Activated CD8-positive, alpha-beta memory T cell treated with anti-CD3 and anti-CD28 coated beads, Interleukin-2, amount 50 U/mL, for 24 hours (primary cell): ENCODE measurements around the gene JAKMIP3.

ENCODE experiments used
- DNase-seq: peaks from one replicate; pipeline ENCODE4 v3.0.0-alpha.2; 2020; ENCODE audit errors: extremely low read depth

JAKMIP3 gene

GRCh38 chr10:132043861-132044695 lies 21.7 kb upstream of the JAKMIP3 start:
- DNase-seq, result no peak

GRCh38 chr10:132044803-132045202 lies 20.9 kb upstream of the JAKMIP3 start:
- no peak for DNase-seq

DNA sequence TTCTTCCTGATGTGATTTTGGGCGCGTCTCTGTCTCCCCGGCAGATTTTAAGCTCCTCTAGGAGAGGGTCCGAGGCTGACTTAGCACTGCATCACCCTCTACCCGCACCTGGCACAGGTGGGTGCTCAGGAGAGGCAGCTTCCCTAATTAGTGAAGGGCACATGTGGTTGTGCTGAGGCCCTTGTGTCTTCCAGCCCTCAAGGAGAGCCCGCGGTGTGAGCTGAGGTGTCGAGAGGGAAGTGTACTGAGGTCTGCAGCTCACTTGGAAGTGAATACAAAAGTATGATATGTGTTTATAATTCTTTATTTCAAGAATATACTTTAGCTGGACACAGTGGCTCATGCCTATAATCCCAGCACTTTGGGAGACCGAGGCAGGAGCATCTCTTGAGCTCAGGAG lies 20.4 kb upstream of the JAKMIP3 start:
- no peak for DNase-seq

DNA sequence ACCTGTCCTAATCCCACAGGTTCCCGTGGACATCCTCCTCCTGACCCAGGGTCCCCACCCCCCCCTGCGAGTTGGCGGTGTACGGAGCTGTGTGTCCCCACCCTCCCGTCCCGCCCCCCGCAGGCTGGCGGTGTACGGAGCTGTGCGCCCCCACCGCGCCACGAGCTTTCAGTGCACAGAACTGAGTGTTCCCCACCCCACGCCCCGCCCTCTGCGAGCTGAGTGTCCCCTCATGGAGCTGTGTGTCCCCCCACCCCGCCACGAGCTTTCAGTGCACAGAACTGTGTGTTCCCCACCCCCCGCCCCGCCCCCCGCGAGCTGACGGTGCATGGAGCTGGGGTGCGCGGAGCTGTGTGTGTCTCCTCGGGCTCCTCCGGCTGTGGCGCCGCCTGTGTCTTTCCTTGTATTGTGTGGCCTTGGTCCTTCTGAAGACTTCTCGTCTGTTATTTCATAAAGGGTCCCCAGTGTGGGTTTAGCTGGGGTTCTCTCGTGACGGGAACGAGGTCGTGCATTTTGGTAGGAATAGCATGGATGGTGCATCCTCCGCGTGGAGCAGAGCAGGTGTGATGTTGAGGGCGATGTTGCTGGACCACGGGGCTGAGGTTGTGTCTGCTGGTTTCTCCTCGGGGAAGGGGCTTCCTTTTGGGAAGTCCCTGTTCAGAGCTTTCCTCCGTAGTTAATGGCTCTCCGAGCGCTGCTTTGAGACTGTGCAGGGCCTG lies 18.0 kb upstream of the JAKMIP3 start:
- DNase-seq, result no peak

DNA sequence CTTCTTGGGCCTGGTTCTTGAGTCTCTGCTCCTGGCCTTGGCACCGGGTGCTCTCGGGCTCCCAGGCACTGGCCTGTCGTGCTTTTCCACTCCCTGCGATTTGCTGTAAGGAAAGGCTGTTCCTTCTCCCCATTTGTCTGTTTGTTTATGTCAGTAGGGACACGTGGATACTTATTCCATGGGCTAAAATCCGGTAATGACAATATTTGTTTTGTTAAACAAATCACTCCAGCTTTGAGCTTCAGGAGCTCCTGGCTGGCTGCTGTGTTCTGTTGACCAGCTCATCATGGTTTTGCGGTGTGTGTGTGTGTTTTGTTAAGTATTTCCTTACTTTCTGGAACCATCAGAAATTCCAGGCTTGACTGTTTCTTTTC lies 17.5 kb upstream of the JAKMIP3 start:
- DNase-seq, result no peak

GRCh38 chr10:132050191-132050590 lies 15.6 kb upstream of the JAKMIP3 start:
- no peak for DNase-seq

DNA sequence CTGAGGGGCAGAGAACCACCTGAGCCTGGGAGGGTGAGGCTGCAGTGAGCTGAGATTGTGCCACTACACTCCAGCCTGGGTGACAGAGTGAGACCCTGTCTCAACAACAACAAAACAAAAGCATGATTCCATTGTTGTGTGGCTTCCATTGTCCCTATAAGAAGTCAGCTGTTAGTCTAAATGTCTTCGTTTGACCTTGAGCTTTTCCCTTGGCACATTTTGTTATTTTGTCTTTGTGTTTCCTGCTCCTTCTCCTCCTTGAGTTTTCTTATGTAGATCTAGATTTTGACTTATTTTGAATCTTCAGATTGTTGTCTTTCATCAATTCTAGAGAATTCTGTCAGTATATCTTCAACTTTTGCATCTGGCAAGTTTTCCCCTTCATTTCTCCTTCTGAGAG lies 13.6 kb upstream of the JAKMIP3 start:
- DNase-seq, result no peak

DNA sequence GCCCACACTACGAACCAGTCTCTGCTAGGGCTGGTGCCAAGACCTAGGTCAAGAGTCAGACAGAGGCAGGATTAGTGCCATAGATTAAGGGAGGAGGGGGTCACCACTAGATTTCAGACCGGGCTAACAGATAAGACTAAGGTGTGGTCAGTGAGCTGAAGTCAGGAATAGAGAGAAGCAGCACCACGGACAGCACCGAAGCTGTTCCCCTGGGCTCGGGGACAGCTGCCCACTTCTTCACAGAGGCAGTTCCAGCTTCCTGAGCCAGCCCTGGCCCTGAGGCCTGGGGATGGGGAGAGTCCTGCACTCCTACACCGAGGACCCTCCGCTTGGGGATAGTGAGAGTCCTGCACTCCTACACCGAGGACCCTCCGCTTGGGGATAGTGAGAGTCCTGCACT lies 11.2 kb upstream of the JAKMIP3 start:
- DNase-seq, result no peak

DNA sequence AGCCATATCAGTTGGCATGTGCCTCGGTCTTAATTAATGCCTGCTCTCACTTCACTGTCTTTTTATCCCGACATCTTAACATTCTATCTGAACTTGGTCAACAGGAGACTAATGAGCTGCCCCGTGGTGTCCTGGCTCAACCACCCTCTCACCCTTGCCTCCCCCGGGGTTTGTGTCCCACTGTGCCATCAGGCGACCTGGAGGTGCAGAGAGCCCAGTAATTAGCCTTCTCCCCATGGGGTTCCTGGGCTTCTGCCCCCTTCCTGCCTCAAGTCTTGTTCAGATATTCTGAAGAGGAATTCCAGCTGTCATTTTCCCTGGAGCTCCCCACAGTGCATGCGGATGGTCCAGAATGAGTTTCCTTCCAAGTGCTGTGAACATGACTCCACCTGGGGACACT lies 10.1 kb upstream of the JAKMIP3 start:
- no peak for DNase-seq

DNA sequence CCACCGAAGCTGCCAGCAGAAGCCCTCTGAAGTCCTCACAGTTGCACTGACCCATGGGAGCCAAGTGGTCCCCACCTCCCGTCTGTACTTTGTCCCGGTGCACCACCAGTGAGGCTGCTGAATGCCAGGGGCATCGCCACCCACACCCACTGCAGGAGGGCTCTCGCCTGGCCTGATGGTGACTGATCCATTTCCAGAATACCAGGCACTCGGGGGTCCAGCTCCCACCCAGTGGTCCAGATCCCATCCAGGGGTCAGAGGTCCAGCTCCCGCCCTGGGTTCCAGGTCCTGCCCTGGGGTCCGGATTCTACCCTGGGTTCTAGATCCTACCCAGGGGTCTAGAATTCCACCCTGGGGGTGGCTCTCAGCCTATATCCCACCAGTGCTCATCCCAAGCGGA lies 9.1 kb upstream of the JAKMIP3 start:
- DNase-seq, result no peak

GRCh38 chr10:132057191-132057681 lies 8.5 kb upstream of the JAKMIP3 start:
- no peak for DNase-seq

- no peak for DNase-seq
Observed at GRCh38 chr10:132058111-132058745, 7.5 kb upstream of the JAKMIP3 start.

- DNase-seq, result no peak
Observed at GRCh38 chr10:132058793-132059759, 6.7 kb upstream of the JAKMIP3 start.

DNA sequence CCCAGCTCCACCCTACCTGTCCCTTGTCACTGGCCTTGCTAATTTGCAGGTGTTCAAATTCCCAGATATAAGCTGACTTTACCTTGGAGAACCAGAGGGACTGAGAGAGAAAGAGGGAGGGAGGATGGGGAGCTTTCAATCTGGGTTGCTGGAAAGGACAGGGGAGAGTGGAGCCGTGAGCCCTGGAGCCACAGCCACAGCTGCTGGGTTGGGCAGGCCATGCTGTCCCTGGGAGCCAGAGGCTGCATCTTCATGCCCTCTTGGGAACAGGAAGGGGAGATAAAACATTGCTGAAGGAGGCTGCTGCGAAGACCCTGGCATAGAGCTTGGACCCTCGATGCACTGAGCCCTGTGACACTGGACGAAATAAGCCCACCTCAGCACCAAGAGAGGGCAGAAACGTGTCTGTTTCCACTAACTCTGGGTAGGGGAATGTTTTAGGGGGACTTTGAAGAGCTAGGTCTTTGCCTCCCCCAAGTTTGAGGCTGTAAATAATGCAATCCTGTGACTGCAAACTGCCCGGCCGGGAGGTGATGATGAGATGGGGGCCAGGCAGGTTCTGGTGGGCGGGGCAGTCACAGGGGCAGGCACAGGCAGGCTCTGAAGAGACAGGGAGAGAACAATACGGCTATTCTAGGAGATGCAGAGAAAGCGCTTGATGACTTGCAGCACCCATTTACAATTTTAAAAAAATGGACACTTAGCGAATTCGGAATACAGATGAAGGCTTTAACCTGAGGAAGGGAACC lies 5.8 kb upstream of the JAKMIP3 start:
- DNase-seq, result no peak

DNA sequence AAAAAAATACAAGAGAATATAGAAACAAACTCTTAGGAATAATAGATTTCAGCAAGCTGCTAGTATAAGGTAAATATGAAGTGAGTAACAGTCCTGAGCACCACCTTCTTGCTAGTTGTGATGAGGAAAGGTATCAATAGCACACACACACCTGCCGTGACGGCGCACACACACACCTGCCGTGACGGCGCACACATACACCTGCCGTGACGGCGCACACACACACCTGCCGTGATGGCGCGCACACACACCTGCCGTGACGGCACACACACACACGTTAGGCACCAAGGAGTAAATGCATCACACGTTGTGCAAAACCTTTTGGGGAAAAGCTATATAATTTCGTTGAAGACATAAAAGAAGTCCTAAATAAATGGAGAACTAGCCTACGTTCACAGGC lies 4.7 kb upstream of the JAKMIP3 start:
- no peak for DNase-seq

- no peak for DNase-seq
Observed at GRCh38 chr10:132061465-132061864, 4.3 kb upstream of the JAKMIP3 start.

GRCh38 chr10:132062116-132062515 lies 3.6 kb upstream of the JAKMIP3 start:
- DNase-seq, result no peak

GRCh38 chr10:132062641-132063390 lies 2.9 kb upstream of the JAKMIP3 start:
- DNase-seq, result no peak

- no peak for DNase-seq
Observed at GRCh38 chr10:132063432-132063831, 2.3 kb upstream of the JAKMIP3 start.
